HCEC 1CT (cell line): ENCODE measurements around the gene OMP.
"Not testable (repeated sequence)": the region's sequence is repeated elsewhere in the genome, so short reads cannot be mapped to it uniquely, and the experiment has no call there.

ENCODE experiments used
- DNase-seq: peaks from one replicate; pipeline ENCODE4 v3.0.0-alpha.2; 2017

The OMP gene

DNA sequence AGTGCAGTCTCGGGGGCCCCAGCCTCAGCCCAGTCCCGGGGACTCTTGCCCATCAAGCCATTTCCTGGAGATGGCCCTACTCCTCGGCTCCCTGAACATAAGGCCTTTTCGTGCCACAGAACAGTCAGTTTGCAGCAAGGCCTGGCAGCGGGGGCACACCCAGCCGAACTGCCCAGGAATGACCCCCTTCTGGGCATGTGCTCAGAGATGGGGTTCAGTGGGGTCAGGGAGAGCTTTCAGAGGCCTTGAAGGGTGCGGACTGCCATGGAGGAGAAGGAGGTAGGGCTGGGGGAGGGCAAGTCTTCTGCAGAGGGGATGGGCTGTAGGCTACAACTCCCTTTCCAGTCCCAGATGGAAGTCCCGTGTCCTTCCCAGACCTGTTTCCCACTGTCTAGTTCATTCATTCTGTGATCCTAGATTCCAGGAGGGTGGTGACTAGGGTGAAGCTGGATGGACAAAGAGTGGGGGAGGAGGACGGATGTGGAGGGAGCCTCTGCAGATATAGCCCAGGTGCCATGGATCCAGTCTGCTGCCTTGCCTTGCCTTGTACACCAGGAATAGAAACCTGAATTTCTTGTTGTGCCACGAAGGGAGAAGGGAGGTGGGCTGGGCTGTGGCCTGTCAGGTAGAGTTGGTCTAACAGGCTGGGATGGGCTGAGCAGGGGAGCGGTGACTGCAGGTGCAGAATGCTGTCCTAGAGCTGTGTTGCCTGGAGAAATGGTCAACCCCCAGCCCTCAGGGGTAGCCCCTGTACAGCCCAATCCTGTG lies 14.2 kb upstream of the OMP start:
- no peak for DNase-seq

DNA sequence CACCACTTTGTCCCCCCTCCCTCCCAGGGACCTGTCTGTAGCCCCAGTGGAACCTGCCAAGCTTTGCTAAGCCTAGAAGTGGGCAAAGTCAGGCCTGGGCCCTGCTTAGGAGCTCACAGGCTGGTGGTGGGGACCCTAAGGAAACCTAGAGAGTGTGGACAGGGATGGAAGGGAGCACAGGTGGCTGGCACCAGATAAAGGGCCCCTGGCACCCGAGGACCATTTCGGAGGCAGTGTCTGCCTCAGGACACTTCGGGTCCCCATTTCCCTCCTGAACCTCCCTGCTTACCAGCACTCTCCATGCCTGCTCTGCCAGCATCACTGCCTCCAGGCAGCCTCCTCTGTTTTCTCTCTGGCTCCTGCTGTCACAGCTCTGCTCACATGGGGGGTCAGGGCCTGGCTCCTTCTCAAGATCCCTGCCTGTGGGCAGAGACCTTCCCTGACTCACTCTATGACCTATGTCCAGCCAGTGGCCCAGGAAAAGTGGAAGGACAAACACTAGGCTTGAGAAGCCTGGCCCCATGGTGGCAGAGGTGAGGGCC lies 13.6 kb upstream of the OMP start:
- DNase-seq = no peak

DNA sequence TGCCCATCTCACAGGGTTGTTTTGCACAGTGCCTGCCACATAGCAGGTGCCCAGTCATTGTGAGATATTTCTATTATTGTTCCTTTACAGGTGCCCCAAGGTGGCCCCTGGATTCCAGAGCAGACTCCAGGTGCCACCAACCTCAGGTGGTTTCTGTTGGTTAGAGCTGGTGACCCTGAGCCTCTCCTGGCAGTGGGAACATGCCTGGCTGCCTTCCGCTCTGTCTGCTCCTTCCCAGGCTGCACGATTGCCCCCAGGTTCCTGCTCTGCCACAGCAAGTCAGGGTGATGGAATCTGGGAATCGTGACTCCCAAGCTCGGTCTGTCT lies 12.6 kb upstream of the OMP start:
- DNase-seq = no peak

DNA sequence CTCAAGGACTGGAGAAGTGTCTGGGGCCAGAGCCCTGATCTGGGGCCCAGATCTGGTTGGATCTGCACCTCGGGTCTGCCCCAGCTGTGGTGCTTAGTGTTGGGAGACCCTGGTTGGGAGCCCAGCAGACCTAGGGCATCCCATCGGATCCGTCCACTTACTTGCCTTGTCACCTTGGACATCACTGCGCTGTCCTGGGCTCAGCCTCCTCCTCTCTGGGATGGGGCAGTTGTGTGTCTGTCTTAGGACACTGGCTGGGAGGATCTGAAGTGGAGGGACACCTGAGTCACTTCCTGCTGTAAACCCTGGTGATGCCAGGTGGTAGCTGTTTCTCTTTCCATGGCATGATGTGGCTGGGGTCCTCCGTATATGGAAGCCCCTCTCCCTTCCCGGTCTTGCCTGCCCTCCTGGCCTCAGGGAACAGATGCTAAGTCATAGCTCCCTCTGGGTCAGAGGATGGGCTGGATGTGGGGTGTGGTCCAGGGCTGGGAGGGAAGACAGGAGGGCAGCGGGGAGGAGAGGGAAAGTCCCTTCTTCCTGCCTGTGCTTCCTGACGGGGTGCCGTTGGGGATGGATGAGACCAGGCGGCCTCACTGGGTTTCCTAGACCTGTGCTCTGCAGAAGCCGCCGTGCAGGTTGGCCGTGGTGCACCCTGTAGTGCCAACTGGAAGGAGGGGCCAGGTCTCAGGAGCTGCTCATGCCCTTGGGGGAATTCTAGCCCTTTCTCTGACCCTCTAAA lies 12.1 kb upstream of the OMP start:
- no peak for DNase-seq

DNA sequence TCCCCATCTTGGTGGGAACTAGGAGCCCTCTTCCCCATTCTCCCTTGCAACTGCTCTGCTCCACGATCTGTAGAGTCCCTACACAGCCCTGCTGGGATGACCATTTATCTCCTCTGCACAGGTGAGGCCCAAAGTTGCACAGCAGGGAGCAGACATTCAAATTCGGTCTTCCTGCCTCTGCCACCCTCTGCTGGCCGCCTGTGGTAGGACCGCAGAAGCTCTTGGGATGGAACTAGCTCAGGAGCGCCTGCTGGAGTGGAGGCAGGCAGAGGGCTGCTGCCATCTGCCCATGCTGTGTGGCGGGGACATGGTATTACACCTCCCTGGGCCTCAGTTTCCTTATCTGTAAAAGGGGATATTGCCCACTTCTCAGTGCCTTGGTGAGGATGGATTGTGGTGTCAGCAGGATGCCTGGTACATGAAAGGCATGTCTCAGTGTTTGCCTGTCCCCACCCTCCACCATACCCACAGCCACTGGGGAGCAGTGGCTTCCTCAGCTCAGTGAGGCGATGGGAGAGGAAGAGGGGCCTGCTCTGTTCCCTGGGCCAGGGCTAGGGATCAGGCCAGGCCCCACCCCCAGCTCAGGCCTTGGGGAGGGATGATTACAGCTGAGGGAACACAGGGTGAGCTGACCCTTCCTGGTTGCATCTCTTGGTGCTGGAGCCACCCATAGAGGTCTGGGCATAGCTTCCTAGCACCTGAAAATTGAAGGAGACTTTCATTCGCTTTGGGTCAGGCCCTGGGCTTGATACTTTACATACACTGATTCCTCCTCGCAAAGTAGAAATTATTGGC lies 11.3 kb upstream of the OMP start:
- DNase-seq = peak; percentile 67

DNA sequence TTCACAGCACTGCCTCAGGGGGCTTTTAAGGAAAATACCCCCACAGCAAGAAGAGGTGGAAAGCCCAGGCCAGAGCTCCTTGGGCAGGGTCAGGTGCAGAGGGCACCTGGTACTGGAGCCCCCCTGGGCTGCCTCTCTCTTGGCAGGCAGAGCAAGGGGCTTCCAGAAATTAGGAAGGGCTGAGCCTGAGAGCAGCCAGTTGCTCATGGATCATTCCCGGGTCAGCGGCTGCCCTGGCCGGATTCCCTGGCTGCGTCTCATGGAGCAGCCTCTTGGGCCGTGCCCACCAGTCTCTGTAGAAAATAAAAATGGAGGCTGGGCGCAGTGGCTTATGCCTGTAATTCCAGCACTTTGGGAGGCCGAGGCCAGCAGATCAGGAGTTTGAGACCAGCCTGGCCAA lies 10.3 kb upstream of the OMP start:
- DNase-seq = no peak

DNA sequence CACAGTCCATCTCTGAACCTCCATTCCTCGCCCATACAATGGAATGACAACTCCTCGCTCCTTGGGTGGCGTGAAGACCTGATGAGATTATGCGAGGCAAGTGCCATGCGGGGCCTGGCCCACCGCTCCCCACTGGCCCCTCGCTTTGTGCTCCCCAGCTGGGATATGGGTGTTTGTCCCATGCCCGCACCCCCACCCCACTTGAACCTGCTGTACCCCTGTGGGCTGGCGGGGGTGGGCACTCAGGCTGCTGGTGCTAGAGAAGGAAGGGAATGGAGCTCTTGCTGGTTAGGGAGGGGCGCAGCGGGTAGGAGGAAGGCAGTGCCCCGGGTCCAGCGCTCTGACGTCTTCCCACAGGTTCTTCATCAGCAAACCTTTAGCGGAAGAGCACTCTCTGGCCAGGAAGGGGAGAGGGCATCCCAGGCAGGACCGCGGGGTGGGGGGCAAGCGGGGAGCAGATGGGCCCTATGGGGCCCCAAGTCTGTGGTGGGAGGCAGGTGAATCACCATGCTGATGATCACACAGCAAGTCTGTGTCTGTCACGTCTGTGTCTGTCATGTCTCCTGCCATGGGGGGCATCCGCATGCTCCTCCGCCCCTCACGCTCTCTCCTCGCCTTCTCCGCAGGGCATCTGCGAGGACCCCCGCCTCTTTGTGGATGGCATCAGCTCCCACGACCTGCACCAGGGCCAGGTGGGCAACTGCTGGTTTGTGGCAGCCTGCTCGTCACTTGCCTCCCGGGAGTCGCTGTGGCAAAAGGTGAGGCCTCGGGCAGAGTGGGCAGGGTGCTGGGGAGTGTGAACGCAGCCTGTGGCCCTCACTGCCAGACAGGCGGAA lies 9.4 kb upstream of the OMP start:
- DNase-seq = no peak

DNA sequence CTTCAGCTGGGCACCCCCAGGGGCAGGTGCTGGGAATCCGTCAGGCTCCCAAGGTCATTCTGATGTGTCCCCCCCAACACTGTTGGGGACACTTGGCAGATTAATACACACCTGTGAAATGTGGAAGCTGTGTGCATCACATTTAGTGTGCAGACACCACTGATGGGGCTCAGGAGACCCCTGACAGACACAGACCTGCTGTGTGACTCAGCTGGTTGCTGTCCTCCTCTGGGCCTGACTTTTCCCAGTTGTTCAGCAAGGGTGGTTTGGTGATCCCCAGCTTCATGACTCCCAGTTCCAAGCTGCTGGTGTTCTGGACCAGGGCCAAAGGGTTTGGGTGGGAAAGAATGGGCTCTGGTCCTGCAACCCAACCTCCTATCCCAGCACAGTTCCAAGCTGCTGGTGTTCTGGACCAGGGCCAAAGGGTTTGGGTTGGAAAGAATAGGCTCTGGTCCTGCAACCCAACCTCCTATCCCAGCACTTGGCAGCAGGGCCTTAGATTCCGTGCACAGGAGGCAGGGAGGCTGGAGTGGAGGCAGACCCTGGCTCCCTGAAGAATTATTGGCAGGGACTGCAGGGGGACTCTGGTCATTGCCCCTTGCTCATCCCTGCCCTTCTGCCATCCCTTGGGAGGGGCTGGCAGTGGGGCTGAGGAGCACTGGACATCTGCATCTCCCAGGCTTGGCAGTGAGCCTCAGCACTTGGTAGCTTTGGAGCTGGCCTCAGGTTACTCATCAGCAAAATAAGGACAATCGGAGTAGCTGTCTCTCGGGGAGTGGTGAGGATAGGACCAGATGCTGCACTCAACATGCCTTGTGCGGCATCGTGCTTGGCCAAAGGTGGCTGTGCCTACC lies 8.4 kb upstream of the OMP start:
- no peak for DNase-seq

DNA sequence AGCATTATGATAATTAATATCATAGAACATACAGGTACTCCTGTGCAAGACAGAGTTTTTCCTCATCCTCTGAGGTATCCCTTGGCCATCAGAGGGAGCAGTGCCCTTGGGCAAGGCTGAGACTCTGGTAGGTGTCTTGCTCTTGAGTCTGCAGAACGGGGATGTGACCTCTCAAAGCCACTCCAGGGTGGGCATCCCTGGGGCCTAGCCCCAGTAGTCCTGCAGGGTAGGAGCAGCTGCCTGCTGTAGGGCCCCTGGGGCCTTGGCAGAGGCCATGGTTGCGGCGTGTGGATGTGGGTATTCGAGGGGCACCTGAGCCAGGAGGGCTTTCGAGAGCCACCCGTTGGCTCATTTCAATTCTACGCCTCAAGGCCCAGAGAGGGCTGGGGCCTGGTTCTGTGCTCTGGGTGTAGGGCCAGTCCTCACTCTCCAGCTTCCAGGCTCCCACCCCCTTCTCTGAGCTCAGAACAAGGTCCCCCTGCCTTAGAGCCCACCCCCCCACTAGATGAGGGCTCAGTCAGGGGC lies 7.7 kb upstream of the OMP start:
- DNase-seq = no peak

DNA sequence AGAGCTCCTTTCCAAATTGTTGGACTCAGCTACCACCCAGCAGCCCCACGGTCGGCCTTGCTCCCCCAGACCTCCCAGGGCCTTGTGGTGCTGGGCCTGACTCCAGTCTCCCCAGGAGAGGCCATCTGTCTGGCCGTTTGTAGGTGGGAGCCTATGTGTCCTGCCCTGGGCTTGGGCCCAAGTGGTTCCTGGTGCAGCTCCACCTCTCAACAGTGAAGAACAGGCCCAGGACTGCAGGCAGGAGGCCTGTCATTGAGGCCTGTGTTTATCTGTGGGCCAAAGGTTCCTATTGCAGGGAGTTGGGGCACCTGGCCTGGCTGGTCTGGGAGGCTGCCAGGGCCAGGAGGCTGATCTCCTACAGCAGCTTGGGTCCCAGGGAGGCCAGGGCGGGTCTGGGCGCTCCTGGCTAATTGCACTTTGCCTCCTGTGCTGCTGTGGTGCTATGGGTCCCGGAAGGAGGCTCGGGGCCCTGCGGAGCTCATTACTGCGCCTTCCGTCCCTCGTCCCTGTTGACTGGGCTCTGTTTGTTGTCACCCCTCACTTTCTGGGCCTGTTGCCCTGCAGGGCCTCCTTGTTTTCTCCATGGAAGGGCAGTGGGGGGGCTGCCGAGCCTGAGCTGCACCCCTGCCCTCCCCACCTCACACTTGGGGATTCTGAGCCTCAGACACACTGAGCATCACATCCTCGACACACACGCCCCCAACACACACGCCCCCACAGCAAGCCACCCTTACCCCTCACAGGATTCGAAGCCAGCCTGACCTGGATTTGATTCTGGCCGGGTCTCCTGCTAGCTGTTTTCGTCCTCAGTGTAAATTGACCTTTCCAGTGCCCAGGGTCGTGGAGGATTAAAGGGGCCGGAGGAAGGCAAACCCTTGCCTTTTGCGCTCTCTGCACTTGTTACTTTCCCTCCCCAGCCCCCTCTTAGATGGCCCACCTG lies 6.8 kb upstream of the OMP start:
- DNase-seq = no peak

DNA sequence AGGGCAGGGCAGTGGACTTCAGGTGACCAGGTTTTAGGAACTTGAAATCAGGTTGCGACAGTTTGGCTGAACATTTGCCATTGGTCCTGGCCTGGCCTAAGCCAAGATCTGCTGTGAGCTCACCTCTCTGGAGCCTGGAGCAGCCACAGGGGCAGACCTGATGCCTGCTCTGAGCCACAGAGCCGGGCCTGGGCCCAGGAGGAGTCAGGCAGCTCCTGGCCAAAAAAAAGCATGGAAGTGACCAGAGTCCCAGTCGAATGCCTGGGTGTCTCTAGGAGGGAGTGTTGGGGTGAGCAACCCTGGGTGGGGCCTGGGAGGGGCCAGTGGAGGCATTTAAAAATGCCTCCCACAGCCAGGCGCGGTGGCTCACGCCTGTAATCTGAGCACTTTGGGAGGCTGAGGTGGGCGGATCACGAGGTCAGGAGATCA lies 6.0 kb upstream of the OMP start:
- no peak for DNase-seq

DNA sequence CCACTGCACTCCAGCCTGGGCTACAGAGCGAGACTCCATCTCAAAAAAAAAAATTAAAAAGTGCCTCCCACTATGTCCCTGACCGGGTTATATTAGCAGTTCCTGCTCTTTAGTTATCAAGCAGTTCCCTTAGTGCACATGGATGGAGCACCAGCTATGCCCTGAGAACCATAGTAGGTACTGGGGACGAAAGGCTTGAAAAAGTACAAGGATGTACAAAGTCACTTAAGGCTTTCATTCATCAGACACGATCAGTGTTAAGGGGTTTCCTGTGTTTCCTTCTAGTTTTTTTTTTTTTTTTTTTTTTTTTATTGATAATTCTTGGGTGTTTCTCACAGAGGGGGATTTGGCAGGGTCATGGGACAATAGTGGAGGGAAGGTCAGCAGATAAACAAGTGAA lies 5.5 kb upstream of the OMP start:
- not testable (repeated sequence) for DNase-seq

DNA sequence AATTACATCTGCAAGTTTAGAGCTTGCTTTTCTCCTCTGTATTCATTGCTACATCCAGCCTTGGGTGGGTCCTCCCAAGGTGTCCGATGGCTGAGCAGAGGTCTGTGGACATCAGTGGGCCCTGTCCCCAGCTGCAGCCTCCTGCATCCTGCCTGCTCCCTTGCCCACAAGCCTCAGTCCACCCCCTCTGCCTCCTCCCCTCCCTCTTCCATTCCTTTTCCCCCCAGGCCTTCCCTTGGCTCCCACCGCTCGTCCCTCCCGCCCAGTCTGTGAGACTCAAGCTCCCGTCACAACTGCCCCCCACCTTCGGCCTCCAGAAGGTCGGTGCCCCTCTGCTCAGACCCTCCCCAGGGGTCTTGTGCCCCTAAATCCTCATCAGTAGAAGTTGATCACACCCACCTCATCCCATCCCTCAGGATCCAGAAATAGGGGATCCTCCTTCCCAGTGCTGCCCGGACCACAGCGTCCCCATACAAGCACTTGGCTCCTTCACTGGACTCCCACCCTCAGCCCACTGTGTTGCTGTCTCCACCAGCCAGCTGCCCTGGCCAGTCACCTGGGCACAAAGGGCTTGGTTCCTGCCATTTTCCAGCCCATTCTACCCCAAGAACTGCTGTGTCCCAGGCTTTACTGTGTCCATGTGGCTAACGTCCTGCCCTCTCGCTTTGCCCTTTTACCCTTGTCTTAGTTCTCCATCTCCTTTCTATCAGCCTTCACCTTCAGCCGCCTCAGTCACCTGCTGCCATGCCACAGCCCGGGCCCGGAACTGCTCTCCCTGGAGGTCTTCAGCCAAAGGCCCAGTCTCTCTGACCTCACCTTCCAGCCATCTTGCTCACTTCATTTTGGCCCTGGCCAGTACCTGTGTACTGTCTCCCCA lies 2.2 kb upstream of the OMP start:
- no peak for DNase-seq

DNA sequence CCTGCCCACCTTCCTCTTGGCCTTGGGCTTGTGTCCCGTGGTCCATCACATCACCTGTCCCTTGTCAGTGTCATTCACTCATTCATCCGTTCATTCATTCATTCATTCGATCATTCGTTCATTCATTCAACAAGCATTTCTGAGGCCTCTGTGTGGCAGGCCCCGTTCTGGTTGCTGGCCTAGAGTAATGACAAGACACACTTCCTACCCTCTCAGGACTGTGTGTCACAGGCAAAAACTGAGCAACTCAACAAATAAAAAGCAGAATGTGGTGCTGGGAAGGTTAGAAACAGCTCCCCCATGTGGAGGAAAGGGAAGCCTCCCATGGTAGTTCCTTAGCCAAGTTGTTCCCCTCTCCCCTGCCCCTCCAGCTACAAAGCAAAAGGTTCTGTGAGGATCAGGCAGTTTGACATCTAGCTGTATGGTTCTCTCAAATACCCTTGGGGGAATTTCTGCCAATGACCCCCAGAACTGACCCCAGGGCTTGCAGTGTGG lies 1.6 kb upstream of the OMP start:
- no peak for DNase-seq

DNA sequence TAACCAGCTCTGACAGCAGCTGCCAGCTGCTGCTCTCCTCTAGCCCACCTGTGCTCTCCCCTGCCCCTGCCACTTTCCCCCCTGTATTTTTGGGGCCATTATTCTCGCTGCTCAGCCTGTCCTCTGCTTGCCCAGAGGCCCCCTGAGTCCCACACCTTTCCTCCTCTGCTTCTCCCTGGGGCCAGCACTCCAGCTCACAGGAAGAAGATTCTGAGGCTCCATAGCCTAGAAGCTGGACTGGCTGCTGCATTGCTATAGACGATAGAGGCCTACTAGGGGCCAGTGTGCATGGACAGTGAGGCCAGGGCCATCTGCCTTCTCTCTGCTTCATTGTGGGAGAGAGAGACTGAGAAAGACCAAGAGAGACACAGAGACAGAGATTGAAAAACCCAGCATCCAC lies 679 bp downstream of the OMP start:
- no peak for DNase-seq

DNA sequence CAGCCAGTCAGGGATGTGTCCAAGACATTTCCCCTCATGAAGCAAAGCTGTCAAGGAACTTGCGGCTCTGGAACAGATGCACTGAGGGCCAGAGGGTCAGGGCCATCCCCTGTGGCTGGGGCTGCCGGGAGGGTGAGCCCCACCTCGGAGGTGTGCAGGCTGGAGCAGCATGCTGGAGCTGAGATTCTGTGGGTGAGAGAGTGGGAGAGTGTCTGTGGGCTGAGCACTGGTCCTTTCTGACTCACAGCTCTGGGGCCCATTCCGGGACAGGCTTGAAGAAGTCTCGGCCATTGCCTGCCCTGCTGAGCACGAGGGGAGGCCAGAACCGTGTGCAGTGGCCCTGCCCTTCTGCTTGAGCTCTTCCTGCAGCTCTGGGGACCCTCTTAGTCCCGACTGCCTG lies 2.1 kb downstream of the OMP start:
- DNase-seq = no peak

DNA sequence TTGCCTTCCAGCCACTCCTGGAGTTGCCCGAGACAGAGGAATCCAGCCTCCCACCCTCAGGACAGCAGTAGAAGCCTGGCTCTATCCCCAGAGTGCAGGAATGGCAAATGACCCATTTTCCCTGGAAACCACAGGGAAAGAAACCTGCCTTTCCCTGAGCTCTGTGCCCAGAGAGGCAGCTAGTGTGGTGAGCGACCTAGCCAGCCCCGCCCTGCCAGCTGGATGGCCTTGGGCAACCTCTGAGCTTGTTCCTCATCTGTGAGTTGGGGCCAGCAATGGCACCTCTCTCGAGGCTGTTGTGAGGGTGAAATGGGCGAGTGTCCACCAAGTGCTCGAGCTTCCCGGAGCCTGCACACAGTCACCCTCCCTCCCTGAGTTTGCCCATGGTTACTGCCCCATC lies 3.7 kb downstream of the OMP start:
- no peak for DNase-seq

DNA sequence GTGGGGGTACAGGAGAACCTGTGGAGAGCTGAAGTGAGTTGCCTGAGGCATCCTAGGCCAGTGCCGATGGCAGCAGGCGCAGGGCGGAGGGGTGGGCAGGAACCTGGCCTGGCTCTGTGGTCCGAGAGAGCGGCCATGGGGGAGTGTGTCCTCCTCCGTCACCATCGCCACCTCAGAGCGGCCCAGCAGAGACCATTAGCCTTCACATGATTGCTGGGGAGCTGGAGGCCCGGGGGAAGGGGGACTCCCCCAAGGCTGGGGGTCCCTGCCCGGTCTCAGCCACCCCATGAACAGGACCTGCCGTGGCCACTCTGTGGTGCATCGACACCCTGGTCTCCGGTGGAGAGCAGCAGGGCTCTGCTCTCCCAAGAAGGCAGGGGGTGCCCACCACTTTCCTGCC lies 4.1 kb downstream of the OMP start:
- DNase-seq = no peak

DNA sequence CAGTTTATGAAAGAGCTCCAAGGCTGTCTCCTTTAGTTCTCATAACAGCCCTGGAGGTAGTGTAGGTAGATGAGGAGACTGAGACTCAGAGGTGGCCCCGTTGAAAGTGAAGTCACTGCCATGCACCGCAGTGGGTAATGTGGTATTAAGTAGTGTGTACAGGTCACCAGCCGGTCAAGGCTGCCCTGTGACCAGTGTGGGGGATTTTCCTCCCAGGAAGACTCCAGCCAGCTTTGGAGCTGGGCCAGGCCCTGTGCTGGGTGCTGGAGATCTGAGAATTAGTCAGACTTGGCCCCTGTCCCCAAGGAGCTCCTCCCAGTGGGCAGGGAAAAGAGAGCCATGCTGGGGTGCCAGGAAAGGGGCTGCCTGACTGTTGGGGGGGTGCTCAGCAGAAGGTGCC lies 5.3 kb downstream of the OMP start:
- peak; percentile 87 for DNase-seq
